SW 1271 (cell line): Measurements from ENCODE around the gene TIAL1.
"Not testable (repeated sequence)": the region's sequence is repeated elsewhere in the genome, so short reads cannot be mapped to it uniquely, and the experiment has no call there.

Source experiments
- DNase-seq, 2 experiments: peaks; one replicate each; lab custom pipeline; 2025; lab: John Stamatoyannopoulos, UW

TIAL1 gene

GRCh38 chr10:119531067-119531466 lies 65.7 kb downstream of the TIAL1 start:
- no peak for DNase-seq

- DNase-seq = not testable (repeated sequence)
These were observed 68.0 kb downstream of the TIAL1 start for GRCh38 chr10:119528663-119529237.

- no peak for DNase-seq
These were observed 69.9 kb downstream of the TIAL1 start for GRCh38 chr10:119526621-119527592.

GRCh38 chr10:119526149-119526548 lies 70.6 kb downstream of the TIAL1 start:
- DNase-seq = no peak

GRCh38 chr10:119525116-119525515 lies 71.6 kb downstream of the TIAL1 start:
- DNase-seq = no peak

- no peak for DNase-seq
These were observed 72.1 kb downstream of the TIAL1 start for GRCh38 chr10:119524720-119525070.

- no peak for DNase-seq
These were observed 72.7 kb downstream of the TIAL1 start for GRCh38 chr10:119523895-119524719.
